HG03565 (cell line): ENCODE data around the gene PFKP.

ENCODE experiments used
- ATAC-seq: cut with Tn5 transposase; IDR thresholded peaks from one replicate; pipeline ENCODE4 v1.9.1; 2021; ENCODE audit warnings: mild to moderate bottlenecking, moderate library complexity; ENCODE audit not compliant: unreplicated experiment

PFKP gene

DNA sequence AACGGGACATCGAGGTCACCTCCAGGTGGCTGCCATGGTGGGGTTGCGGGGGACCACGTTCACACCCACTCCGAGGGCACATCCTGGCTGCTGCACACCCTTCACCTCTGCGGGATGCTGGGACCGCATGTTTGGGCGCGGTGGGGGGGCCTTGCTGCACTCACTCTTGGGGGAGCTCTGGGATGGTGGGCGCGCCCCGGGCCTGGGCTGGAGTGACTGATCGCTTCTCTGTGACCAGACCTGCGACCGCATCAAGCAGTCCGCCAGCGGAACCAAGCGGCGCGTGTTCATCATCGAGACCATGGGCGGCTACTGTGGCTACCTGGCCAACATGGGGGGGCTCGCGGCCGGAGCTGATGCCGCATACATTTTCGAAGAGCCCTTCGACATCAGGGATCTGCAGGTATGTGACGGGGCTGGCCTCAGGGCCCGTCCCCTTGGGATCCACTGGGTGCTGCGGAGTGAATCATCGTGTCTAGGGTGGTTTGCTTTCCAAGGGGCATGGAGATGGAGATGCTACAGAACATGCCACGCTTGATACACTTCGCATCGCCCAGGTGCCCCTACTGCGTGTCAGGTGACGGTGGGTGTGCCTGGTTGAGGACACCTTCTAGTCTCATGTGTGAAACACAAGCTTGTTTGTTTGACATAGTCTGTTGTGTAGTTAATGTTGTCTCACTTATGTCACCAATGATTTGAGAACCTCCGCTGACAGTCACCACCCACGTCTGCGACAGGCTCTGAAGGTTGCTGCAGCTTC, 62.4 kb downstream of the PFKP start:
- ATAC-seq = no peak

DNA sequence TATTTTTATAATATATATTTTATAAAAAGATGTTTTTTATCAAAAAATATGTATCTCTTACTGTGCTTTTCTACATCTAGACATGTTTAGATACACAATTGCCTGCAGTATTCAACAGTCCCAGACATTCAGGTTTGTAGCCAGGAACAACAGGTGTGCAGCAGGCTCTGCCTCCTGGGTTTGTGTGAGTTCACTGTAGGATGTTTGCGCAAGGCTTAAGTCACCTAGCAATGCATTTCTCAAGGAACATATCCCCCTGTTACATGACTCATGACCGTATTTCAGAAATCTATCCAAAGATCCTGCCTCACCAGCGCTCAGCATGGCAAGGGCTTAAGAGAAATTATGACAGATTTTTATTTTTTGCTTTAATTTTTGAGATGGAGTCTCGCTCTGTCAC, 63.8 kb downstream of the PFKP start:
- no peak for ATAC-seq

DNA sequence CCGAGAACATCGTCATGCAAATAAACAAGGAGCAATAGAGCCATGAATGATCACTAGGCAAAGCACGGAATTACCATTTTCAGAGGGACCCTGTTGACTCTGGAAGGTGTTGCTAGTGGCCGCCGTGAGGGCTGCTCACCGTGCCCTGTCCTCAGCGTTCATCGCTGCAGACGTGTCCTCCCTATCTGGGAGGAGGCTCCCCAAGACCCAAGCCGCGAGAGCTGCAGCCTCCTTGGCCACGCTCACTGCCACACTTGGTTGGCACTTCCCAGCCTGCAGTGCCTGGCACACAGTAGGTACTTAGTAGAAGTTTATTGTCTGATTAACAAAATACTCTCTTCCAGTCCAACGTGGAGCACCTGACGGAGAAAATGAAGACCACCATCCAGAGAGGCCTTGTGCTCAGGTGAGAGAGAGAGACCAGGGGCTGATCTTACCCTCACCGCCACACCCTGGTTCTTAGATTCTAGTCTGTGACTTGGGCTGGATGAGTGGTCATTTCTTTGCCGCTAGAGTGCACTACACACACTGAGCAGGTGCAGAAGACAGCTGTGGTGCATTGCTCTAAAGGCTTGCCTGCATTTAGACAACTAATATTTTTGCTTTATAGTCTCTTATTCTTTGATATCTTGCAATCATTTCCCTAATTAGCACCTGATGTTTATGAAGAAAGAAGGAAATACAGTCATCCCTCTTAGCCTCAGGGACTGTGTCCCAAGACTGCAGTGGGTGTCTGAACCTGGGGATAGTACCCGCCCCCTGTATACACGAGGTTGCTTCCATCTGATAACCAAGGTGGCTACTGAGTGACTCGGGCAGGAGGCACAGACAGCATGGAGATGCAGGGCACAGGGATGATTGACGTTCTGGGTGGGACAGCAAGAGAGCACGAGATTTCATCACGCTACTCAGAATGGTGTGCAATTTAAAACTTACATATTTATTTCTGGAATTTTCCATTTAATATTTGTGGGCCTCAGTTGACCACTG, 65.0 kb downstream of the PFKP start:
- ATAC-seq = no peak

DNA sequence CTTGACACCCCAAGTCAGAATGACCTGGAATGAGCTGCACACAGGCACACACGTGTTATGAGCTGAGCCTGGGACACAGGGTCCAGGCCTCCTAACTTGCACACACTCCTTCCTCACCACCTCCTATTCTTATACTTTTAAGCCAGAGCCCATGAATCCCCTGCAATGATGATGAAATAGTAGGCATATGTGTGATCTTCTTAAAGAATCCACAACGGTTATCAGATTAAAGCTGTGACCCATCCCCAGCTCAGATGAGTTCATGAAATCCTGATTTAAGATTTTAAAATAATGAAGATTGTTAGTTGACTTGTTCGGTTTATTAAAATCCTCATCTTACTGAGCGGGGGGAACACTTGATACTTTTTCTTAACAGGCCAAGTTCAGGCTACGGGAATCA, 66.6 kb downstream of the PFKP start:
- no peak for ATAC-seq

DNA sequence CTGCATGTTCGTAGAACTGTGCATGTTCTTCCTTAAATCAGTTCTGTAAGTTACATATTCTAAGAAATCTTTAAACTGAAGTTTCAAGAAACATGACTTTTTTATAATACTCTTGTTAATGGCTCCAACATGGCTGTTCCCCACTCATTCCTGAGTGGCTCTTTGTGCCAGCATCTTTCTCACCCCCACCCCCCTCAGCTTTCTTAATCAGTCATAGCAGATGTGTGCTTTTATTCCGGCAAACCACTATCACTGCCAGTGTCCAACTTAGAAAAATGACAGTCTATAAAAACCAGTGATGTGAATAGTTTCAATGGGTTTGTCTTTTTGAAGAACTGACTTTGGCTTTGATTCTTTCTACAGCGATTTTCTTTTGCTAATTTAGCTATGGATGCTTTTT, 67.7 kb downstream of the PFKP start:
- no peak for ATAC-seq

DNA sequence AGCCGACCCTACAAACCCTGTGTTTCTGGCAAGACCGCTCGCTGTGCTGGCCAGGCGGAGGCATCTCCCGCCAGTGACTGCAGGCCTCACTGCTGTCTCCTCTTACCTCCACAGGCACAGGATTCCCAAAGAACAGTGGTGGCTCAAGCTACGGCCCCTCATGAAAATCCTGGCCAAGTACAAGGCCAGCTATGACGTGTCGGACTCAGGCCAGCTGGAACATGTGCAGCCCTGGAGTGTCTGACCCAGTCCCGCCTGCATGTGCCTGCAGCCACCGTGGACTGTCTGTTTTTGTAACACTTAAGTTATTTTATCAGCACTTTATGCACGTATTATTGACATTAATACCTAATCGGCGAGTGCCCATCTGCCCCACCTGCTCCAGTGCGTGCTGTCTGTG, 69.0 kb downstream of the PFKP start:
- ATAC-seq = no peak

DNA sequence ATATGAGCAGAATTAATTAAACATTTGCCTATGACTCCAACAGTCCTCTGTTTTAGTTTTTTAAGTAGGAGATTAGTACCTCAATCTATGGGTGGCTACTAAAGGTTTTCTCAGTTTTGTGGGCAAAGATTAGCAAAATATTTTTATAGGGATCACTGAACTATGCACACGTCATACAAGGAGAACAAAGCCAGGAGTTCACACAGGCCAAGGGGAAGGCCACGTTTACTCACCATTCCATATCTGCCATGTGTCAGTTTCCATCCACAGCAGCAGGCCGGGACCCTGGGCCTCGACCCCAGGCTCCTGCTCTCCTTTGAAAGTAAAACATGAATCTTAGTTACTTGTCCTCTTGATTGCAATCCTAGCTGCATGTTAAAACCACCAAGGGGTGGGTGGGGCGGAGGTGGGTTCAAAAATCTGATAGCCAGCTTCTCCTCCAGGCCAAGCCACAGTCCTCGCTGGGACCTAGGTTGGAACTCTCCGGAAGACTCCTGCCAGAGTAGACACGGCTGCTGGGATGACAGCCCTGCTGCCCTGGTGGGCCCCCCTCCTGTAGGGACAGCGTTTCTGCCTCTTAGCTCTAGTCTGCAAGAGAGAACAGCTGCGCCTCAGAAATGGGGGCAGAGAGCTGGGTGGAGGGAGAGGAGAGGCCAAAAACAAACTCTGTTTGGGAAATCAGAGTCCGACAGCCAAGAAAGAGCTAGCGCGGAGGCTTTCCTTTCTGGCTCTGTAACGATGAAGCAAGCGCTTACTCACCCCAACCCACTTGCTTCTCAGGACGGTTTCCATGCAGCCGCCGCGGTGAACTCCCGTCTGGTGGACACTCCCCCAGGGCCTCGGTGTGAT, 69.6 kb downstream of the PFKP start:
- no peak for ATAC-seq

DNA sequence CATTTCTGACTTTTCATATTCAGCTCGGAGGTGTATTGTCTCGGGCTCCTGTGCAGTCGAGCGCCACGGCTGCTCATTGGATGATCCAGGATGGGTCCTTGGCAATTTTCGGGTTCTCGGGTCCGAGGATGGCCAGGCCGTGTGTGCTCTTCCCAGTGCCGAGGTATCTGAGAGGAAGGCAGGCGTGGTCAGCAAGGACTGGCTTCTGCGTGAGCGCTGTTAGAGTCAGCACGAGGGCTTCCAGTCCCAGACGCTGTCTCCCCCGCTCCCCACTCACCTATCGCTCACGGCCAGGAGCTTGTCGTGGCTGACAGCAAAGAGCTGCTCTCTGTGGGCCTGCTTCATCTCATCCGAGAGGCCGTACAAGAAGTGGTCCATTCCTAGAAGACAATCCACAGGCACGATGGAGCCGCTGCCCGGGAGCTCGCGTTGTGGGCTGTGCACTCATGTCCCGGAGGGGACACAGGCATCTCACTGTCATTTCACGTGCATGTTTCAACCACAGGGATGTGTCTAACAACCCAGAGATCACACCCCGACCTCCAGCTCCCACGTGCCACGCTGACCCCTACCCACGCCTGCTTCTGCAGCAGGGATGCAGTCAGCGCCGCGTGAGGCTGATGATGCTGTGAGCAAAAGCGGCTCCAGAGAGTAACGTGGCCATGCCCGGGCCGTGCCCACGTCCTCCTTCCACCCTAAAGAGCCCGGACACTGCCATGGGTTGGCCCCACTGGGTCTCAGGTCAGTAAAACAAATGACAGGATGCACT, 70.8 kb downstream of the PFKP start:
- no peak for ATAC-seq

DNA sequence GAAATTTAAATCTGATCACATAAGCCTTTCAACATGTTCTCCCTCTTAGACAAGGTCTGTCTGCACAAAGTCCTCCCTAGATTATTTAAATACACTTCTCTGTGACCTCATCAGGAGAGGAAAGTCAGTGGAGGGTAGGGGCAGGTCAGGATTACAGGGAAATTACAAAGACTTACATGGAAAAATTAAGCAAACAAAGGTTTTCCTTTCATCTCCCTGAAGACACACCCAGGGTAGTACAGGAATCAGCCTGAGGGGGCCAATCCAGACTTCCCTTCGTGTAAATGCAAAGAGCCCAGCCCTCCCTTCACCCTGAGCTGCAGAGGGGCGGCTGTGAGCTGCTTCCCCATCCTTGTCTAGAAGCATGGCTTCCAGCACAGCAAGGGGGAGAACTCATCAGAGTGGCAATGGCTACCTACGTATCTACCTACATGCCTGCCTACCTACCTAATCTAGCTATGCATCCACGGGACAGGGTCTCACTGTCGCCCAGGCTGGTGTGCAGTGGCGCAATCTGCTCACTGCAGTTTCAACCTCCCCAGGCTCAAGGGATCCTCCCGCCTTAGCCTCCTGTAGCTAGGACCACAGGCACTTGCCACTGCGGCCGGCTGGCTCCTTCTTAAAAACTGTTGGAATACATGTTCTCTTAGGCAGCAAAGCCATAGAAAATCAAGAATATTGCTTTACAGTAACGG, 72.0 kb downstream of the PFKP start:
- no peak for ATAC-seq

DNA sequence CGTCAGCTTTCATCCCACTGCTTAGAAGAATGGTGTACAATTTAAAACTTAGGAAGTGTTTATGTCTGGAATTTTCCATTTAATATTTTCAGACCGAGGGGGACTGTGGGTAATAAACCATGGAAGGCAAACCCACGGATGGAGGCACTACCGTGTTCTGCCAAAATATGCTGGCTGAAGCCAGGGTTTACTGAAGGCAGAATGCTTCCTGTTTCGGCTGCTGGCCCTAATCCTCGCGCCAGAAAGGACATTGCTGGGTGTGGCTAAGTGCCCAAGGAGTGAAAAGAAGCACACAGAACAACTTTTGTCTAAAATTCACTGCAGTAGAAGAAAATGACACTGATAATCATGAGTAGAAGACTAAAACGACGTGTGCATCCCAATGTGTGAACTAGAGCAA, 72.9 kb downstream of the PFKP start:
- no peak for ATAC-seq

DNA sequence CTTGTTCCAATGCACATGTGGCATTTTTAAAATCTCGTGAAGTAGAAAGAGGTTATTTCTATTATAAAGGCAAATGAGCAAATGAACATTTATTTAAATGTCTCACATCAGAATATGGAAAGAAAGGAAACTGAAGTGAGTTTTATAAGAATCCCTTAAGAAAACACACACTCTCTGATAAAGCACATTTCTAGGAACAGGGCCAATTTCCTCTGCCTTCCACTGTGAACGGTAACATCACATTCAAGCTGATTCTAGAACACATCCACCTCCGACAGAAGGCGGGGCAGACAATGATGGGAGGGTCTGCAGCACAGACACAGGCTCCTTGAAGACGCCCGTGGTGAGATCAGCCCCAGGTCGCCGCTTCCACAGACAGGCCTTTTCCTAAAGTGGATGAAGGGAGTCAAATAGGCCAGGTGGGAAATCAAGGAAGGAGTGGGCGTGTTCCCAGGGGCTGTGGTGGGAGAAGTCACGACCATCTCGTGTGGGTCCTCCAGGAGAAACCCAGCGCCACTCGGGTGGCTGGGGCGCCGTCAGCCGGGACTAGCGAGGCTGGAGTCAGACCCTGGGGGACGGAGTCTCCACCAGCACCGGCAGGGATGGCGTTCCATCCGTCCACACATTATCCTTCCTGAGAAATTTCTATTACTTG, 74.1 kb downstream of the PFKP start:
- ATAC-seq = no peak

DNA sequence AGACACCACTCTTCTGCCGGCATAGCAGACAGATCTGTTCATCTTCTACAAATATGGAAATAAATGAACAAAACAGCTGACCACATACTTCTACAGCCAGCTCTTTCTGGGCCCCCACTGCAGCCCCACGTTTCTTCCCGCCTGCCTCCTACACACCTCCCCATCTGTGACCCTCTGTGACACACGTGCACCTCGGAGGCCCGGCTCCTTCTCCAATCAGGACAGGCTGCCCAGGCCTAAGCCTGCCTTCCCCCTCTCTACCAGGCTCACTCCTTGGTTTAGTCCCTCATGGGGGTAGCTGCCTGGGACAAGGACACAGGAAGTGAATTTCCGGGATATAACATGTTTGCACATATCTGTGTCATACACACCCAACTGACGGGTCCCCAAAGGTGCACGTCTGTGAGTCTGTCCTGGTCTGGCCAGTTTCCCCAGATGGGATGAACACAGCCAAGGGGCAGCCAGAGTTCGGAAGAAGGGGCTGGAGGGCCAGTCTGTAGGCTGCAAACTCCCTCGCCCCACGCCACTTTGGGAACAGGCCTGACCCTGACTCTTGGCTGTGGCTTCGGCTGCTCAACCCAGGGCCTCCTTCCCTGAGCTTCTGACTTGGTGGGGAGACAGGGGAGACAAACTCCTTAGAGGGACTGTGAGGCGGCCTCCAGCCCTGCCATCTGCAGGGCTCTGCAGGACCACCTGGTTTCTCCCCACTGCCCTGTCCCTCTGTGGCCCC, 75.0 kb downstream of the PFKP start:
- no peak for ATAC-seq

DNA sequence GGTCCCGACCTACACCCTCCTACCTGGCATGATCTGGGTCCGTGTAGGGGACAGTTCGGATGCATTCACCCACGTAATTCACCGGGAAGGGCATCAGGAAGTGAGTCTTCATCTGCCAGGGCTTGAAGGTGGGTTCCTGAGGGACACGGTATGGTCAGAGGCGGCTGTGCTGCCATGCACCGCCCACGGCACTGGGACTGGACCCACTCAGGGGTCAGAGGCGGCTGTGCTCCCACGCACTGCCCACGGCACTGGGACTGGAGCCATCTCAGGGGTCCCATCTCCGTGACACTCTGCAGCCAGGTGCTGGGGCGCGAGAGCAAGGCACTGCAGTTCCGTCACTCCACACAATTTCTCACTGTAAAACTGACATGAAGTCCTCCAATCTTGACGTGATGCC, 76.0 kb downstream of the PFKP start:
- ATAC-seq = no peak

DNA sequence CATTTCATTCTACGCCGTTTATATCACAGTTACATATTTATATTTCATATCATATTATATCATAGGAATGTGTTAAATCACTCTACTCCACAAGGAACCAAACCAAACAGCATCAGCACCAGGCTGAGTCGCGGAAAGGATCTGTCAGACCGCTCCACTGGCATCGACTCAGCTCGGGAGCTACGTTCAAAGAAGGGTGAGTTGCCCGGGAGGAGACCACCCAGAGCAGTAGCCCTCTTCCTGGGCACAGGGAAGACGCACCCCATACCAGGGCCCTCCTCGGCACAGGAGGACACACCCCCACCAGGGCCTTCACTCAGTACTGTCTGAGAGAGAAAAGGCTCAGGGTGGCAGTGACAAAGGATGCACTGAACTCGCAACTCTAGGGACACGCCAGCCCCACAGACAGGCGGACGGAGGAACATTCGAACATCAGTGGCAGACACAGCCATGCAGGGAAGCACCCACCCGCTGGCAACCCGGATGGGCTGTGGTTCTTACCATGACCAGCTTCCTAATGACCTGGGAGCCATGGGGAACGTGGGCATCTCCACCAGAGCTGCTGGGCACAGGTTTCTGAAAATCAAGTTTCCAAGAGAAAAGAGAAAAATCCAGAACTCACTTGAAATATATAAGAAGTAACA, 76.6 kb downstream of the PFKP start:
- ATAC-seq = no peak

DNA sequence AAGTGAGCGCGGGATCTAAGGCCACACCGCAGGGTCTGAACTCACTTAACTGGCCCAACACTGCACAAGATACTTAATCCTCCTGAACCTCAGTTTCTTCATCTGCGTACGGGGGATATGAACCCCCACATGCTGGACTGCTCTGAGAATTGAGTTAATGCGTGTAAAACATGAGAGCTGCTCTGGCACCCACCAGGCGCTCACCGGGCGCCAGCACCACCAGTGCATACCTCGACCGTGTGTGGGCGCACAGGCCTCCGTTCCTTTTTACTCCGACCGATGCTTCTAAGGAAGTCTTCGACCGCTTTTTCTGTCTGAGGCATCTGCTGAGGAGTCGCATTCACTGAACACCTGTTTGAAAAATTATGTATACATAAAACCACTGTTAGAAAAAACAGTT, 78.0 kb downstream of the PFKP start:
- ATAC-seq = no peak

DNA sequence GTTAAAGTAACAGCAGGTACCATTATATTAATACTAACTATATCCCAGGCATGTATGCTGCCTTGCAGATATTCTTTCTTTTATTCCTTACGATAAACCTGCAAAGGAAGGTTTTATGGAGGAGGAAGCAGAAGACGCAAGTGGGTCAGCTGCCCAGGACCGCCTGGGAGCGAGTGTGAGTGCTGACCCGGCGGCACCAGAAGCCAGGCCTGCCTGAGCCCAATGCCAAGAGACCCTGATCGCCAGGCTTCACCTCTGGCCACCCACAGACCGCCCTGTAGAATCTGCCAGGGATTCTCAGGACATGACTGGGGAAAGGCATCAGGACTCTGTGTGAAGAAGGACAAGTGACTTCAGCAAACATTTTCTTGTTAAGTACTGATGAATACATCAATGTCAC, 78.9 kb downstream of the PFKP start:
- no peak for ATAC-seq

DNA sequence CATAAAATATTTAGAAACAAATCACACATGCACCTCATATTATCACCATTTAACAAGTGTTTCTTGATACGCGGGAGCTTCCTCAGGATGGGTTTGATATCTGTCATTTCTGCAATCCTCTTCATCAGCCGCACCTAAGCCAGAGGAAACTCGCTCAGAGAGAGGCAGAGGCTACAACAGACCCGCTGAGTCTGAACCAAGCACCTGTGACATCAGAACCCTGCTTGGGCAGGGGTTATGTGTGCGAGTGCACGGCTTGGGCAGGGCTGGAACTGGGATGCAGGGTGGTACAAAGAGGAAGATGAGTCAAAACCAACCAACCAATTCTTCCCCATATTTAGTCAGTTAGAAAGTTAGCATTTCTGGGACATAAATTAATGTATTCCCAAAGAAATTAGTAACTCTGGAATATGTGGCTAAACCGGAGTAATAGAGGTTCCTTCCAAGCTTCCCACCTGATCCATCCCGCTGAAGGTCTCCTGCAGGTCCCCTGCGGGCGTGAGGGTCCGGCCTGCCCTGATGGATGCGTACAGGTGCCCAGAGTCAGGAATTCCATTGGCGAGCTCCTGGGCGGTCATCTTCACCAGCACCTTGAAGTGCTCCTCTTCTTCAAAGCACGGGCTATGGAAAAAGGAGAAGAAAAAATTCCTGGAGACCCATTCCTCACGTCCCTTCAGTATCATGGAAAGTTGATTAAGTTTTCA, 79.9 kb downstream of the PFKP start:
- ATAC-seq = no peak

DNA sequence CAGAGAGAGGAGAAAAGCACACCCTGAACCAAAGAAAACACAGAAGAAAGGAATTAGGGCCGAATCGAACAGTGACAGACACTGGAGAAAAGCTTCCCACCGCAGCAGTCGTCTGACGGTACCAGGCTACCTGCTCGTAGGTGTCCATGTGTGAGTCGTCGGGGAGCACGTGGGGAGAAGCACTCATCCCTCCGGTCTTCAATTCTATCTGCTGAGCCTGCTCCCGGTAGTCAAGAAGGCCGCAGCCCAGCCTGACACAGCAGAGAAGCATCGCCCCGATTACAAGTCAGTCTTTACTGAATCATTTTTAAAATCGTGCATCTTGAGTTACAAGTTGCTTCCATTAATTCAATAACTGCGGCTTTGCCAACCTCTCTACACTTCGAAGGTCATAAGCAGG, 80.7 kb downstream of the PFKP start:
- ATAC-seq = no peak
